ENCODE measurements around the gene ITGA4. TPM values are rescaled to one million over a fixed set of nuclear protein-coding genes. Genes with fewer than 3 reads are reported as not detected.

ITGA4 gene
- total and polyA plus RNA-seq, 9 donors, result 1.0 to 7.2 (median 2.1) TPM

DNA sequence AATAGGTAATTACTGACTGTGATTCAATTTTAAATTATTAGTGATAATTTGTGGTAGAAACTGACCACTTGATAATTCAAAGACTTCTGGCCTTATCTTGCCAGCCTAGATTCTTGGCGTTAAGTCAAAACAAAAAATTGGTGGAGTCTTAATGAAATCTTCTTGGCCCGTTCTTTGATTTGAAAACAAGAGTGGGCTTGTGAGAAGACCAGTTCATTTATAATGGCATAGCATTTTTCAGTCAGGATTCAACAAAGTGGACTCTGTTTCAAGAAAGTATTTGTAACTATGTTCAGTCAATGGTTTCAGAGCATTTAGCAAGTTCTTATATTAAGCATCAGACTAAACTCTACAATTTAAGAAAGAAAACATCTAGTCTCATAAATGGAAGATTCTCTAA lies 26.0 kb downstream of the ITGA4 start:
- WGBS, 3 donors, result 79 to 87% (median 86%) methylated on average over 2 of the region's 2 CpGs
- Histone ChIP-seq H3K27ac (no peak overlapping the region), H3K27me3 (no peaks in the 10 kb centered on the region), H3K36me3 (no peaks in the 10 kb centered on the region), H3K4me3 (no peak overlapping the region), H3K9me3 (no peaks in the 10 kb centered on the region), H3K4me1 (ENCODE audit: insufficient read depth) (no peaks in the 10 kb centered on the region)
- no peak for DNase-seq
- TF ChIP-seq EP300 (IDR thresholded peaks at IDR 0.05) (no peak), POLR2A (IDR thresholded peaks at IDR 0.05) (no peak)
- TF ChIP-seq, protein P1, sequence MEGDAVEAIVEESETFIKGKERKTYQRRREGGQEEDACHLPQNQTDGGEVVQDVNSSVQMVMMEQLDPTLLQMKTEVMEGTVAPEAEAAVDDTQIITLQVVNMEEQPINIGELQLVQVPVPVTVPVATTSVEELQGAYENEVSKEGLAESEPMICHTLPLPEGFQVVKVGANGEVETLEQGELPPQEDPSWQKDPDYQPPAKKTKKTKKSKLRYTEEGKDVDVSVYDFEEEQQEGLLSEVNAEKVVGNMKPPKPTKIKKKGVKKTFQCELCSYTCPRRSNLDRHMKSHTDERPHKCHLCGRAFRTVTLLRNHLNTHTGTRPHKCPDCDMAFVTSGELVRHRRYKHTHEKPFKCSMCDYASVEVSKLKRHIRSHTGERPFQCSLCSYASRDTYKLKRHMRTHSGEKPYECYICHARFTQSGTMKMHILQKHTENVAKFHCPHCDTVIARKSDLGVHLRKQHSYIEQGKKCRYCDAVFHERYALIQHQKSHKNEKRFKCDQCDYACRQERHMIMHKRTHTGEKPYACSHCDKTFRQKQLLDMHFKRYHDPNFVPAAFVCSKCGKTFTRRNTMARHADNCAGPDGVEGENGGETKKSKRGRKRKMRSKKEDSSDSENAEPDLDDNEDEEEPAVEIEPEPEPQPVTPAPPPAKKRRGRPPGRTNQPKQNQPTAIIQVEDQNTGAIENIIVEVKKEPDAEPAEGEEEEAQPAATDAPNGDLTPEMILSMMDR (IDR thresholded peaks at IDR 0.05), result no peak
- intact Hi-C loops (cut with DNase I), result no loop called here

DNA sequence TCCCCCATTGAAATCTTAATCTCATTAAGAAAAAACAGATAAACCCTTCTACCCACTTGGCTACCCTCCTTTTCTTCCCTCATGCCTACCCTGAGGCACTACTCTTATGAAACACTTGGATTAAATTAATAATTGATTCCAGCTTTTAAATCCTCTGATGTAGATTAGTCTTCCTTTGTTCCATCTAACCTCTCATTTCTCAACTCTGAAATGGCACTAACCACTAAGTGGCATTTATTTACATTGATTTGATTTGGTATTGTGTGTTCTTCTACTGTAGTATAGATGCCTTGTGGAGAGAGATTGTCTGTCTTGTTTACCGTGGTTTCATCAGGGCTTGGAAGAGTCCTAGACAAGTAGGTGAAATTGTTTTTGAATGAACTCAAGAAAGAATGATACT lies 26.7 kb downstream of the ITGA4 start:
- Histone ChIP-seq H3K27me3 (no peaks in the 10 kb centered on the region), H3K4me1 (ENCODE audit: insufficient read depth) (no peaks in the 10 kb centered on the region), H3K9me3 (no peaks in the 10 kb centered on the region), H3K27ac (no peak overlapping the region), H3K4me3 (no peak overlapping the region), H3K36me3 (no peaks in the 10 kb centered on the region)
- TF ChIP-seq EP300 (IDR thresholded peaks at IDR 0.05), result no peak
- TF ChIP-seq, protein P1 (IDR thresholded peaks at IDR 0.05), result no peak
- TF ChIP-seq POLR2A (IDR thresholded peaks at IDR 0.05), result no peak
- 94 to 97% (median 95%) methylated on average over 1 of the region's 1 CpG for WGBS, 3 donors
- DNase-seq, result no peak
- intact Hi-C loops (cut with DNase I), result no loop called here

DNA sequence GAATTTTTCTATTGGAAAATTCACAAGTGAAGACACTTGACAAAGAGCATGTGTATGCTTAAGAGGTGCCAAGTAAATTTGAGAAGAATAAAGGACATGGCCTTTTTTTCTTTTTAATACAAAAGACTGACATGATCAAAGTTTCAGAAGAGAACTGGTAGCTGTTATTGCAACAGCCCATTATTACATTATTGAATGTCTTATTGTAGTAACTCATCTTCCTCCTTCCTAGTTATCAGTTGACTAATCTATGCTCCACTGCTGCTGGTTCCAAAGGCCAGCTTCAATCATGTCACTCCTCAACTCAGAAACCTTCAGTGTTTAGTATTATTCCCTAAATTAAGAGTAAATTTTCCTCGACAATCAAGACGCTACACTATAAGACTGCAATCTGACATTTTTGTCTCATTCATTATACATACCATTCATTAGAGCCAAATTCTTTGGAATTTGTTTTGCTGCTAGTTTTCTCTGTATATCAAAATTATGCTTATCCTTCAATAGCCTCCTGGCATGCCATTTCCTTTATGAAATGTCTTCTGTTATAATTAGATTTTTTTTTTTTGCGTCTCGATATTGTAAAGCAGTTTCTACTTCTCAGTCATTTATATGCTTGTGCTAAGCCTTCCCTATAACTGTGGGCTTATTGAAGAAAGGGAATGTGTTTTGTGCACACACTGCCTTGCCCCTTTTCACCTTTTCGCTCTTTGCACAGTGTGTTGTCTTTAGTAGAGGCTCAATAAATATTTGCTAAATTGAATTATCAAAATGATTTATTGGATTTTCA lies 27.9 kb downstream of the ITGA4 start:
- 74 to 86% (median 86%) methylated on average over 5 of the region's 5 CpGs for WGBS, 3 donors

DNA sequence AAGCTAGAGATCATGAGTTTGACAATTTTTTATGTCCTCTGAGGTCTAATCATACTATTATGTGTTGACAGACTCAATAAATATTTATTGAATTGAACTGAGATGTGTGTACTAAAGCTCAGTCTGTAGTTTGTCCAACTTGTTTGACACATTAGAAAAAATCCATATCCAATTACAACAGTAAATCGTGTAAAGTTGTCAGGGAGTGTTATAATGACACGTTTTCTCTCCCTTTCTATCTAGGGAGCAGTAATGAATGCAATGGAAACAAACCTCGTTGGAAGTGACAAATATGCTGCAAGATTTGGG lies 28.4 kb downstream of the ITGA4 start:
- intact Hi-C loops (cut with DNase I), result no loop called here
- H3K27ac ChIP-seq, result no peak overlapping the region
- H3K9me3 ChIP-seq, result no peaks in the 10 kb centered on the region
- no peak overlapping the region for H3K4me3 ChIP-seq
- 50 to 57% (median 55%) methylated on average over 3 of the region's 3 CpGs for WGBS, 3 donors
- H3K4me1 ChIP-seq (ENCODE audit: insufficient read depth), result no peaks in the 10 kb centered on the region
- TF ChIP-seq POLR2A (IDR thresholded peaks at IDR 0.05), result no peak
- TF ChIP-seq, protein P1 (IDR thresholded peaks at IDR 0.05), result no peak
- TF ChIP-seq EP300 (IDR thresholded peaks at IDR 0.05), result no peak
- no peaks in the 10 kb centered on the region for H3K36me3 ChIP-seq
- no peak for DNase-seq
- H3K27me3 ChIP-seq, result no peaks in the 10 kb centered on the region

More for the DNA sequence above, 27.9 kb downstream of the ITGA4 start:
- Histone ChIP-seq H3K9me3 (no peaks in the 10 kb centered on the region), H3K27me3 (no peaks in the 10 kb centered on the region), H3K4me3 (no peak overlapping the region), H3K36me3 (no peaks in the 10 kb centered on the region), H3K27ac (no peak overlapping the region), H3K4me1 (ENCODE audit: insufficient read depth) (no peaks in the 10 kb centered on the region)
- DNase-seq, result no peak
- TF ChIP-seq POLR2A (IDR thresholded peaks at IDR 0.05), result no peak
- TF ChIP-seq EP300 (IDR thresholded peaks at IDR 0.05), result no peak
- TF ChIP-seq, protein P1 (IDR thresholded peaks at IDR 0.05), result no peak
- intact Hi-C loops (cut with DNase I), result no loop called here

Data from ovary (tissue), 9 donors.